A673 (cell line): ENCODE data around the gene SLC37A3.

Experiments
- CTCF ChIP-seq: fragments of 300-800, 200-600 bp; sonication (generic); conservative IDR thresholded peaks from 2 replicates; pipeline ENCODE4 v1.5.1; 2017; ENCODE audit warnings: low read depth, mild to moderate bottlenecking, antibody characterized with exemption, low read length, moderate library complexity, mixed read lengths
- EZH2 ChIP-seq: fragments of 200-600 bp; sonication (generic); IDR thresholded peaks from 2 replicates; pipeline ENCODE4 v1.6.1; 2017; ENCODE audit warnings: borderline replicate concordance, low read depth, mild to moderate bottlenecking, mixed read lengths, antibody characterized with exemption, low read length; ENCODE audit not compliant: poor library complexity, severe bottlenecking

GRCh38 chr7:140330595-140330994, 67.7 kb downstream of the SLC37A3 start:
- TF ChIP-seq CTCF (no peak), EZH2 (no peak)
